AG09319 (cell line): ENCODE results near the gene CFAP92.

Source experiments
- DNase-seq: peaks from one replicate; pipeline ENCODE4 v3.0.0-alpha.2; 2010; ENCODE audit warnings: low read depth; ENCODE audit errors: extremely low read depth
- CTCF ChIP-seq: IDR thresholded peaks from 2 replicates; pipeline ENCODE4 v1.5.1; 2011; ENCODE audit warnings: low read depth, mild to moderate bottlenecking, inconsistent platforms, low read length, moderate library complexity

Gene CFAP92

GRCh38 chr3:129014793-129015345 is 21.0 kb upstream of the CFAP92 start:
- TF ChIP-seq CTCF: no peak
- no peak for DNase-seq

GRCh38 chr3:129014148-129014547 is 20.3 kb upstream of the CFAP92 start:
- TF ChIP-seq CTCF: no peak
- DNase-seq: no peak

GRCh38 chr3:129013491-129013891 is 19.6 kb upstream of the CFAP92 start:
- TF ChIP-seq CTCF: no peak
- no peak for DNase-seq

GRCh38 chr3:129010310-129010956 is 16.6 kb upstream of the CFAP92 start:
- no peak for TF ChIP-seq CTCF

GRCh38 chr3:129009266-129009665 is 15.4 kb upstream of the CFAP92 start:
- no peak for TF ChIP-seq CTCF

More at GRCh38 chr3:129010310-129010956, 16.6 kb upstream of the CFAP92 start:
- DNase-seq: no peak

GRCh38 chr3:129007792-129008191 is 13.9 kb upstream of the CFAP92 start:
- DNase-seq: no peak
- TF ChIP-seq CTCF: no peak

More at GRCh38 chr3:129009266-129009665, 15.4 kb upstream of the CFAP92 start:
- no peak for DNase-seq

- TF ChIP-seq CTCF: no peak
- DNase-seq: no peak
These were observed 13.0 kb upstream of the CFAP92 start for GRCh38 chr3:129006864-129007263.
